Ramos (cell line): ENCODE results near the gene NUDT14.

ENCODE experiments used
- in situ Hi-C: fragments of 300-500 bp; cut with MboI; formaldehyde crosslinking; loops from one replicate; pipeline ENCODE4 v1.14.3; 2022; ENCODE audit warnings: low sequenced_read_pairs; ENCODE audit not compliant: unreplicated experiment

The NUDT14 gene

GRCh38 chr14:105180592-105181548 lies at the start of gene NUDT14:
Gene NUDT14 (minus strand): TSS chr14:105181312. CDS start chr14:105181209, 103 bp downstream.
- in situ Hi-C loops: no loop called here

- in situ Hi-C loops: no loop called here
Measured at GRCh38 chr14:105229099-105229655, 48.1 kb upstream of the NUDT14 start.

- in situ Hi-C loops: no loop called here
Measured at GRCh38 chr14:105228562-105228961, 47.5 kb upstream of the NUDT14 start.

DNA sequence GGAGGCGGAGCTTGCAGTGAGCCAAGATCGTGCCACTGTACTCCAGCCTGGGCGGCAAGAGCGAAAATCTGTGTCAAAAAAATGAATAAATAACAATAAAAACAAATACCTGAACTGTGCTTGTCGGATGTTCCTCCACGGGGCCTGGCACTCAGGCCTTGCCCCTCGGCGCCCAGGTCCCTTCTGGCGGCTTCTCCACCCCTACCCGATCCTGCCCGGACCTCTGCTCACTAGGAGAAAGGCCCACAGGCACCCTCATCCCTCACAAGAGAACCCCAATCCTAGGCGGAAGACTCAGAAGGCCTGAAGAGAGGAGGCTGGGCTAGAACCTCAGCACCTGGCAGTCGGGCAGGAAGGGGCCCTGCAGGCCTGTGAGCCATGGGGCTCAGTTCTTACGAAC lies 46.2 kb upstream of the NUDT14 start:
- in situ Hi-C loops: no loop called here

- in situ Hi-C loops: no loop called here
Measured at GRCh38 chr14:105226198-105226597, 45.1 kb upstream of the NUDT14 start.

DNA sequence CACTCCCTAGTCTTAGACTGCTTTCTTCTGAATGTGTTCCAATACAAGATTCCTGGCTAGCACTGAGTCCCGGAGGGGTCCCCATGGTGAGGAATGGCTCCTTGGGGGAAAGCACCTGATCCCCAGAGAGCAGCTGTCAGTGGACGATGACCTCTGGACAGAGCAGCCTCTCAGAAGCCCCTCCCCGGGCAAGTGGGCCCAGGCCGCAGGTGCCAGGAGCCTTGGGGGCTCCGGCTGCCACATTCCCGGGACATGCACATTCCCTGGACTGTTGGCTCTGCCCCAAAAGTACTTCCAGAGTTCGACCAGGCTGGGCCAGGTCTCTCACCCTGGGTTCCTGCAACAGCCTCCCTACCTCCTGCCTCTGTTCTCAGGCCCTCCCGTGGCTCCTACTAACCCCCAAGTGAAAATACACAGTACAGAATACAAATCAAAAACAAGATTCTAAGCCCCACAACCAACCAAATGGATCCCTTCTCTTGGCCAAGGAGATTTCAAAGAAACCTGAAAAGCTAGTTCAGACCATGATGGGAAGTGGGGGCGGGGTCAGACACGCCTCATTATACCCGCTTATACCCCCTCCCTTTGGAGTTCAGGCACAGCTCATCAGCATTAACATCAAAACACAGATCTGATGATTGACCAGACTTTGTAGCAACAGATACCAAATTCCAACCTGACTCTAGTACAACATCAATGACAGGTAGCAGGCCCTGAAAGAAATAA lies 43.9 kb upstream of the NUDT14 start:
- in situ Hi-C loops: loop anchor here (25.0 kb wide), 1 partner anchor 112 kb away; no protein-coding TSS in a partner anchor

GRCh38 chr14:105223770-105224544 lies 42.8 kb upstream of the NUDT14 start:
- in situ Hi-C loops: loop anchor here (25.0 kb wide), 1 partner anchor 113 kb away; no protein-coding TSS in a partner anchor

DNA sequence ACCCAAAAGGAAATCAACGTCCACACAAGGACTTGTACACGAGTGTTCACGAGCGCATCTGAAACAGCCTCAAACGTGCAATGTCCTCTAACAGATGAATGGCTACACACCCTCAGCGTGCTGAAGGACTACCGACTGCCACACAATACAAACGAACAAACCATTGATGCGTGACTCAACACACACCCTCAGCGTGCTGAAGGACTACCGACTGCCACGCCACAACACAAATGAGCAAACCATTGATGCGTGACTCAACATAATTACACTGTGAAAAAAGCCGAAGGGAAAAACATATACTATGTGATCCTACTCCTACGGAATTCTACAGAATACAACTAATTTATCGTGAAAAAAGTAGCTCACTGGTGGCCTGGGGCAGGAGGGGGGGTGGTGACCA lies 42.1 kb upstream of the NUDT14 start:
- in situ Hi-C loops: loop anchor here (25.0 kb wide), 1 partner anchor 114 kb away; no protein-coding TSS in a partner anchor

GRCh38 chr14:105221598-105222178 lies 40.6 kb upstream of the NUDT14 start:
- in situ Hi-C loops: loop anchor here (25.0 kb wide), 1 partner anchor 116 kb away; no protein-coding TSS in a partner anchor

DNA sequence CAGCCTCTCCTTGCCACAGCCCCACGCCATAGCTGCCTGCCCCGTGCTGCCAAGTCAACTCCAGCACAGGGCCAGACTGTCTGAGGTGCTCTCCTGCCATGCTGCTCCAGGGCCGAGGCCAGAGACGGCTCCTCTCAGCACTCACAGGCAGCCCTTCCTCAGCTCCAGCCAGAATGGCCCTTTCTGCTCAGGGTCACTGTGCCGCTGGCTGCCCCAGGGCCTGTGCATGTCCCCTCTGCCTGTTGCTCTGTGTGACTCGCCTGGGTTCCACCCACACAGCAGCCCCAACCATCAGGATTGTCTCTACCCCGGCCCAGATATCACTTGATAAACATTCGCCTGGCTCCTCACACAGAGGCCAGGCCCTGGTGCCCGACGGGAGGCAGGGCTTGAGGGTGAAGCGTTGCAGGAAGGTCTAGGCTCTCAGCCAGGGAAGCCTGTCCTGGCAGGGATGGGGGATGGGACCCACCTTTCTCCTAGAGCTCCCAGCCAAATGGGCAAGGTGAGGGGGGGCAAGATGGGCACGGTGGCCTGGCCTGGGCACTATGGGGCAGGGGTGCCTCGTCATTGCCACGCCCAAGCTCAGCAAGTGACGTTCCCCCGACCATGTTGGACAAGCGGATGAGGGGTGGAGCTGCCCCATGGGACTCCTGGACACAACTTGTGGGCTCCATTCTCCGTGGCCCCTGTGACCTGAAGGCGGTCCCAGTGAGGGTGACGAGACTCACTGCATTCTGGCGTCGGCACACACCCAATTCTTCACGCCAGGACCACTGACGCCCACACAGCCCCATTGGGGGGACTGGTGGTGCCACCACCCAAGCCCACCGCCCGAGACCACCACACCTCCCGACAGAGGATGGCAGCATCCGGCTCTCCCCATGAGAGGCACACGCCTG lies 39.8 kb upstream of the NUDT14 start:
- in situ Hi-C loops: loop anchor here (25.0 kb wide), 1 partner anchor 116 kb away; no protein-coding TSS in a partner anchor

DNA sequence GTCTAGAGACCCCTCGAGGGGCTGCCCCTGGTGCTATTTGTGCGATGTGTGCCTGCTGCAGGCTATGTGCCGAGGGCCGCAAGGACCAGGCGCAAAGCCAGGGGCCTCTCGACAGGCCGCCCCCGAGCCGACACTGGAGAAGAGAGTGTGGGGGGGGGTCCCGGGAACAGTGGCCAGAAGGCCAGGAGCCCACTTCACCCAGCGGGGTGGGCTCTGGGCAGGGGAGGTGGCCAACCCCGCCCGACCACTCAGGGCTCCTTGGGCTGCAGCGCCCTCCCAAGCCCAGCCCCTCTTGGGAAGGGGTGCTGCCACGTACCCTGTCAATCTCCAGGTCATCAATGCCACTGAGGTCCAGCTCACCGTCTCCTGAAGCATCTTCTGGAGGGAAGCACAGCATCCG lies 38.6 kb upstream of the NUDT14 start:
- in situ Hi-C loops: loop anchor here (25.0 kb wide), 1 partner anchor 118 kb away; no protein-coding TSS in a partner anchor

DNA sequence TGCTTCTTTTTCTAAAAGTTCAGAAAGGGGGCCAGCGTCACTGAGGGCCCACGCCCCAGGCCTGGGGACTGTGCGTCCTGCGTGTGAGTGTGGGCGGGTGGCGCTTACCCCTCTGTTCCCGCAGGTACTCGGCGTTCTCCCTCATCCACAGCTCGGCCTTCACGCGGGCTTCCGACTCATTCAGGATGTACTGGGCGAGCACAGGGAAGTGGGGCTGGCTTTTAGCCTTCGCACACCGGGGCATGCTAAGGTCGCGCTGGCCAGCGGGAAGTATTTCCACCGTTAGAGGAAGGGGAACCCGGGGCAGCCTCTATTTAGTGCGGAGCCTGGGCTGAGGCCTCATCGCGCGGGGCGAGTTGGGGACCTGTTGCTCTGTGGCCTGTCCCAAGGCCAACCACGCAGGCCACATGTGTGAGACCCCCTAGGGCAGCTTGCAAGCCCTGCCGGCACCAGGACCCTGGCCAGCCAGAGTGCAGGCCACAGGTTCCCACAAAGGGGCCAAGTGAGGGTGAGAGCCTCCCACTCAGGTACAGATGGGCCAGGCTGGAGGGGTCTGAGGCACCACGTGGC lies 38.0 kb upstream of the NUDT14 start:
- in situ Hi-C loops: loop anchor here (25.0 kb wide), 1 partner anchor 118 kb away; no protein-coding TSS in a partner anchor

DNA sequence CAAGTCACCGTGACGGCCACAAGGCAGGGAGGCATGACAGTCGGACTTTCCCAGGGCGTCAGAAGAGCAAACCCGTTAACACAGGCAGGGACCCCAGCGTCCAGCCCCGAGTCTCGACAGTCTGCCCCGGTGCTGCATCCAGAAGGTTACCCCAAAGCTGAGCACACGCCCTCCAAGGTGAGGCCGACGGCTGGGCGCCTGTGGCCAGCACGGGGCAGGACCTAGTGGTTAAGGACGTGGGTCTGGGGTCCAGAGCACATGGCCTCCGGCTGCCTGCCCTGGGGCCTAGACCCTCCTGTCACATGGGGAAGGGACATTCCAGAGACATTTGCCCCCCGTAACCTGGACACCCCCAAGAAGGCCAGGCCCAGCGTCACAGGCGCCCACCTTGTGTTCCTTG lies 37.5 kb upstream of the NUDT14 start:
- in situ Hi-C loops: loop anchor here (25.0 kb wide), 1 partner anchor 119 kb away; no protein-coding TSS in a partner anchor

DNA sequence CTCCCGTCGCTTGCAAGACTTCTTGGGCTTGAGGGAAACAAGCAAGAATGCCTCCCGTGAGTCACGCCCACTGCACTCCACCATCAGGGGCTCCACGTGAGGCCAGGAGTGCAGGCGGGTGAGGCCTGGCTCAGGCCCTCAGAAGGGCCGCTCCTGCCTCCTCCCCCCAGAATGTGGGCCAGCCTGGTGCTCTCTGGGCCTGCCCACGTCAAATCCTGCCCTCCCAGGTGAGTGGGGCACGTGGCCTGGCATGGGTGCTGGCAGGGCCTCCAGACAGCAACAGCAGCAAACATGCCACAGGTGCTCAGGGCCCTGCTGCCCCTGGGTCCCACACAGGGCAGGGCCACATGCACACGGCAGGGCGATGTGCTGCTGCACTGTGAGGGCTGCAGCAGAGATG lies 36.7 kb upstream of the NUDT14 start:
- in situ Hi-C loops: loop anchor here (25.0 kb wide), 1 partner anchor 120 kb away; no protein-coding TSS in a partner anchor

- in situ Hi-C loops: loop anchor here (25.0 kb wide), 1 partner anchor 121 kb away; no protein-coding TSS in a partner anchor
Measured at GRCh38 chr14:105216490-105217247, 35.6 kb upstream of the NUDT14 start.

DNA sequence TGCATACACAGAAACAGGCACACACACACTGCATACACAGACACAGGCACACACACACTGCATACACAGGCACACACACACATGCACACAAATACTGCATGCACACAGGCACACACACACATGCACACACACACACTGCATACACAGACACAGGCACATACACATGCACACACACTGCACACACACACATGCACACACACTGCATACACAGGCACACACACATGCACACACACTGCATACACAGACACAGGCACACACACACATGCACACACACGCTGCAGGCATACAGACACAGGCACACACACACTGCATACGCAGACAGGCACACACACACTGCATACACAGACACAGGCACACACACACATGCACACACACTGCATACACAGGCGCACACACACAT lies 34.5 kb upstream of the NUDT14 start:
- in situ Hi-C loops: loop anchor here (25.0 kb wide), 1 partner anchor 122 kb away; no protein-coding TSS in a partner anchor
